Large intestine (tissue), 3 donors: ENCODE measurements around the gene NF1. TPM values are rescaled to one million over a fixed set of nuclear protein-coding genes. Genes with fewer than 3 reads are reported as not detected.

ENCODE experiments used
- DNase-seq, 2 donors: peaks; one replicate each; pipeline versions ENCODE4 v3.0.0 to v3.0.0-alpha.2; 2013
- H3K27ac ChIP-seq: one replicate; pipeline ENCODE4 v1.5.1; 2013; ENCODE audit warnings: low read length
- H3K27me3 ChIP-seq: 2 replicates; pipeline ENCODE4 v1.6.1; 2013; ENCODE audit warnings: low read length; ENCODE audit not compliant: control insufficient read depth, insufficient read depth
- H3K36me3 ChIP-seq: 2 replicates; pipeline ENCODE4 v1.6.1; 2013; ENCODE audit warnings: low read length; ENCODE audit not compliant: control insufficient read depth, insufficient read depth
- H3K4me1 ChIP-seq: one replicate; pipeline ENCODE4 v1.6.1; 2013; ENCODE audit warnings: low read length; ENCODE audit not compliant: control insufficient read depth, insufficient read depth
- H3K4me3 ChIP-seq: one replicate; pipeline ENCODE4 v1.5.1; 2013; ENCODE audit warnings: low read length
- H3K9me3 ChIP-seq: one replicate; pipeline ENCODE4 v1.6.1; 2013; ENCODE audit warnings: mild to moderate bottlenecking, low read depth, low read length, moderate library complexity; ENCODE audit not compliant: control insufficient read depth
- WGBS: methylation state at CpG from one replicate; pipeline ENCODE4 v1.1.5; 2013; ENCODE audit warnings: low lambda C conversion rate; ENCODE audit not compliant: insufficient coverage; 5-methylcytosine and 5-hydroxymethylcytosine counted together
- polyA plus RNA-seq: library from polyadenylated mRNA; unstranded; fragments of 120-200 nt; gene quantifications from one replicate; pipeline ENCODE4 v1.2.1, GENCODE V29; 2013

NF1 gene
- polyA plus RNA-seq, 1 donor: 25.9 TPM

GRCh38 chr17:31398381-31399311, 303.9 kb downstream of the NF1 start:
- H3K9me3 ChIP-seq: no peaks in the 10 kb centered on the region
- H3K27me3 ChIP-seq: peaks cover 14% of the 10 kb centered on the region
- no CpG with 5 or more reads among the region's 21 CpGs for WGBS
- no peaks in the 10 kb centered on the region for H3K36me3 ChIP-seq
- H3K27ac ChIP-seq: no peak overlapping the region
- no peaks in the 10 kb centered on the region for H3K4me1 ChIP-seq
- no peak for DNase-seq
- H3K4me3 ChIP-seq: no peak overlapping the region

GRCh38 chr17:31400481-31400950, 305.7 kb downstream of the NF1 start:
- H3K4me3 ChIP-seq: no peak overlapping the region
- no peaks in the 10 kb centered on the region for H3K4me1 ChIP-seq
- H3K36me3 ChIP-seq: no peaks in the 10 kb centered on the region
- peaks cover 5% of the 10 kb centered on the region for H3K27me3 ChIP-seq
- DNase-seq: no peak
- H3K9me3 ChIP-seq: no peaks in the 10 kb centered on the region
- H3K27ac ChIP-seq: no peak overlapping the region
- WGBS: 40% methylated on average over 1 of the region's 11 CpGs

- Histone ChIP-seq H3K4me3 (no peak overlapping the region), H3K27ac (no peak overlapping the region), H3K27me3 (peaks cover 5% of the 10 kb centered on the region), H3K36me3 (no peaks in the 10 kb centered on the region), H3K4me1 (no peaks in the 10 kb centered on the region), H3K9me3 (no peaks in the 10 kb centered on the region)
- WGBS: 80% methylated on average over 1 of the region's 11 CpGs
- no peak for DNase-seq
Measured at GRCh38 chr17:31401456-31402254, 306.9 kb downstream of the NF1 start.

GRCh38 chr17:31404028-31404949, 309.5 kb downstream of the NF1 start:
- H3K4me3 ChIP-seq: no peak overlapping the region
- no peaks in the 10 kb centered on the region for H3K4me1 ChIP-seq
- no CpG with 5 or more reads among the region's 19 CpGs for WGBS
- DNase-seq: no peak
- H3K27me3 ChIP-seq: peaks cover 2% of the 10 kb centered on the region
- H3K9me3 ChIP-seq: no peaks in the 10 kb centered on the region
- H3K27ac ChIP-seq: no peak overlapping the region
- H3K36me3 ChIP-seq: no peaks in the 10 kb centered on the region

GRCh38 chr17:31405890-31406371, 311.2 kb downstream of the NF1 start:
- no CpG with 5 or more reads among the region's 5 CpGs for WGBS
- no peaks in the 10 kb centered on the region for H3K36me3 ChIP-seq
- DNase-seq: no peak

GRCh38 chr17:31408586-31408985, 313.8 kb downstream of the NF1 start:
- no peak overlapping the region for H3K27ac ChIP-seq
- H3K4me3 ChIP-seq: no peak overlapping the region
- H3K4me1 ChIP-seq: no peaks in the 10 kb centered on the region
- H3K36me3 ChIP-seq: no peaks in the 10 kb centered on the region
- no CpG with 5 or more reads among the region's 4 CpGs for WGBS
- DNase-seq: no peak
- H3K27me3 ChIP-seq: peaks cover 19% of the 10 kb centered on the region
- no peaks in the 10 kb centered on the region for H3K9me3 ChIP-seq

More at GRCh38 chr17:31405890-31406371, 311.2 kb downstream of the NF1 start:
- no peak overlapping the region for H3K4me3 ChIP-seq
- H3K27me3 ChIP-seq: peaks cover 8% of the 10 kb centered on the region
- H3K9me3 ChIP-seq: no peaks in the 10 kb centered on the region
- no peak overlapping the region for H3K27ac ChIP-seq
- H3K4me1 ChIP-seq: no peaks in the 10 kb centered on the region

- no CpG with 5 or more reads among the region's 13 CpGs for WGBS
- Histone ChIP-seq H3K9me3 (no peaks in the 10 kb centered on the region), H3K27ac (no peak overlapping the region), H3K27me3 (peaks cover 26% of the 10 kb centered on the region), H3K4me3 (no peak overlapping the region), H3K4me1 (no peaks in the 10 kb centered on the region), H3K36me3 (no peaks in the 10 kb centered on the region)
- DNase-seq: no peak
Measured at GRCh38 chr17:31411707-31412285, 317.0 kb downstream of the NF1 start.

GRCh38 chr17:31412511-31412910, 317.7 kb downstream of the NF1 start:
- Histone ChIP-seq H3K36me3 (no peaks in the 10 kb centered on the region), H3K4me1 (no peaks in the 10 kb centered on the region), H3K27ac (no peak overlapping the region), H3K27me3 (peaks cover 26% of the 10 kb centered on the region), H3K4me3 (no peak overlapping the region), H3K9me3 (no peaks in the 10 kb centered on the region)
- WGBS: no CpG with 5 or more reads among the region's 6 CpGs
- no peak for DNase-seq

- DNase-seq: no peak
- no peaks in the 10 kb centered on the region for H3K4me1 ChIP-seq
- peaks cover 26% of the 10 kb centered on the region for H3K27me3 ChIP-seq
- WGBS: no CpG with 5 or more reads among the region's 15 CpGs
- H3K36me3 ChIP-seq: no peaks in the 10 kb centered on the region
- H3K4me3 ChIP-seq: no peak overlapping the region
- H3K9me3 ChIP-seq: no peaks in the 10 kb centered on the region
- no peak overlapping the region for H3K27ac ChIP-seq
Measured at GRCh38 chr17:31413081-31413799, 318.5 kb downstream of the NF1 start.
